B cell (primary cell): Measurements from ENCODE around the gene BCL3.

Source experiments
- CTCF ChIP-seq: fragments of 200-600 bp; IDR thresholded peaks from one replicate; pipeline ENCODE4 v1.8.0; 2022; ENCODE audit warnings: antibody characterized with exemption, mild to moderate bottlenecking
- EZH2 ChIP-seq: IDR thresholded peaks from 2 replicates; pipeline ENCODE4 v1.6.1; 2012; ENCODE audit warnings: borderline replicate concordance, low read depth, mild to moderate bottlenecking, moderate library complexity, low read length; ENCODE audit not compliant: insufficient read depth, poor library complexity, severe bottlenecking

- TF ChIP-seq CTCF (no peak), EZH2 (no peak)
Measured at GRCh38 chr19:44706506-44707236, 41.8 kb upstream of the BCL3 start.
